ENCODE results near the gene USP17L26. TPM values are rescaled to one million over a fixed set of nuclear protein-coding genes. Genes with fewer than 3 reads are reported as not detected.
"Not testable (repeated sequence)": the region's sequence is repeated elsewhere in the genome, so short reads cannot be mapped to it uniquely, and the experiment has no call there.

Gene USP17L26, protein sequence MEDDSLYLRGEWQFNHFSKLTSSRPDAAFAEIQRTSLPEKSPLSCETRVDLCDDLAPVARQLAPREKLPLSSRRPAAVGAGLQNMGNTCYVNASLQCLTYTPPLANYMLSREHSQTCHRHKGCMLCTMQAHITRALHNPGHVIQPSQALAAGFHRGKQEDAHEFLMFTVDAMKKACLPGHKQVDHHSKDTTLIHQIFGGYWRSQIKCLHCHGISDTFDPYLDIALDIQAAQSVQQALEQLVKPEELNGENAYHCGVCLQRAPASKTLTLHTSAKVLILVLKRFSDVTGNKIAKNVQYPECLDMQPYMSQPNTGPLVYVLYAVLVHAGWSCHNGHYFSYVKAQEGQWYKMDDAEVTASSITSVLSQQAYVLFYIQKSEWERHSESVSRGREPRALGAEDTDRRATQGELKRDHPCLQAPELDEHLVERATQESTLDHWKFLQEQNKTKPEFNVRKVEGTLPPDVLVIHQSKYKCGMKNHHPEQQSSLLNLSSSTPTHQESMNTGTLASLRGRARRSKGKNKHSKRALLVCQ
- not detected for total RNA-seq

DNA sequence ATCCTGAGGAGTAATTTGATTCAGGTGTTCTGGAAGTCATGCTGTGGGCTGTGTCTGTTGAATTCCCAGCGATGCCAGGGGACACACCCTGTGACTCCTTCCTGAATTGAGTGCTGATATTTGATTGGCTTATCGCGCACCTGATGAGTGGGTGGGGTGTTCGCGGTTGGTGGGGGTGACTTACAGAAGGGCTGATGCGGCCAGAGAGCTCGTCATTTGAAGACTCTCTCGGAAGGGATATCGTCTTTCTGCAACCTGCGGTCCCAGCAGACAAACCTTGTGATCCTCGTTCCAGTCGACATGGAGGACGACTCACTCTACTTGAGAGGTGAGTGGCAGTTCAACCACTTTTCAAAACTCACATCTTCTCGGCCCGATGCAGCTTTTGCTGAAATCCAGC, at the start of gene USP17L26:
Gene USP17L26, plus strand, starts transcription at position 301 of the 400 bp plus-strand sequence. Its CDS starts 0 bp downstream, at position 301.
- not testable (repeated sequence) for DNase-seq

DNA sequence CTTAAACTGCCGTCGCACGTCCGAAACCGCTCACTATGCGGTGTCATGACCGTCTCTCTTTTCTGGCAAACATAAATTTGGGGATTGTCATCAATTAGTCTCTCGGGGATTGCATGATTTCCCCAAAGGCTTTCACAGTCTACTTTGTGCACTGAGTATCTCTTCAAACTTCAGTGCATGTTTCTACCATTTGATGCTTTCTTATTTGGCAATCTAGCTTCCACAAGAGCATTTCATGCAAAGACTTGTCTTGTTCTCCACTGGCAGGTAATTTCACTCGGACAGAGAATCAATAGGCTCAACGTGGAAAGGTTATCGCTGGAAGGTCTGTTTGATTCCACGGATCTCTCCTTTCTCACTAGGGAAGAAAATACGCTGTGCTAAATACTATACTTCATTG, 10.3 kb upstream of the USP17L26 start:
- DNase-seq, result not testable (repeated sequence)

DNA sequence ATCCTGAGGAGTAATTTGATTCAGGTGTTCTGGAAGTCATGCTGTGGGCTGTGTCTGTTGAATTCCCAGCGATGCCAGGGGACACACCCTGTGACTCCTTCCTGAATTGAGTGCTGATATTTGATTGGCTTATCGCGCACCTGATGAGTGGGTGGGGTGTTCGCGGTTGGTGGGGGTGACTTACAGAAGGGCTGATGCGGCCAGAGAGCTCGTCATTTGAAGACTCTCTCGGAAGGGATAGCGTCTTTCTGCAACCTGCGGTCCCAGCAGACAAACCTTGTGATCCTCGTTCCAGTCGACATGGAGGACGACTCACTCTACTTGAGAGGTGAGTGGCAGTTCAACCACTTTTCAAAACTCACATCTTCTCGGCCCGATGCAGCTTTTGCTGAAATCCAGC, 9.6 kb upstream of the USP17L26 start, which contains the start of gene USP17L24:
Gene USP17L24, plus strand, starts transcription at position 301 of the 400 bp plus-strand sequence. Its CDS starts 0 bp downstream, at position 301.
- not testable (repeated sequence) for DNase-seq

DNA sequence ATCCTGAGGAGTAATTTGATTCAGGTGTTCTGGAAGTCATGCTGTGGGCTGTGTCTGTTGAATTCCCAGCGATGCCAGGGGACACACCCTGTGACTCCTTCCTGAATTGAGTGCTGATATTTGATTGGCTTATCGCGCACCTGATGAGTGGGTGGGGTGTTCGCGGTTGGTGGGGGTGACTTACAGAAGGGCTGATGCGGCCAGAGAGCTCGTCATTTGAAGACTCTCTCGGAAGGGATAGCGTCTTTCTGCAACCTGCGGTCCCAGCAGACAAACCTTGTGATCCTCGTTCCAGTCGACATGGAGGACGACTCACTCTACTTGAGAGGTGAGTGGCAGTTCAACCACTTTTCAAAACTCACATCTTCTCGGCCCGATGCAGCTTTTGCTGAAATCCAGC, 4.8 kb upstream of the USP17L26 start, which contains the start of gene USP17L25:
Gene USP17L25, plus strand, starts transcription at position 301 of the 400 bp plus-strand sequence. Its CDS starts 0 bp downstream, at position 301.
- DNase-seq, result not testable (repeated sequence)

DNA sequence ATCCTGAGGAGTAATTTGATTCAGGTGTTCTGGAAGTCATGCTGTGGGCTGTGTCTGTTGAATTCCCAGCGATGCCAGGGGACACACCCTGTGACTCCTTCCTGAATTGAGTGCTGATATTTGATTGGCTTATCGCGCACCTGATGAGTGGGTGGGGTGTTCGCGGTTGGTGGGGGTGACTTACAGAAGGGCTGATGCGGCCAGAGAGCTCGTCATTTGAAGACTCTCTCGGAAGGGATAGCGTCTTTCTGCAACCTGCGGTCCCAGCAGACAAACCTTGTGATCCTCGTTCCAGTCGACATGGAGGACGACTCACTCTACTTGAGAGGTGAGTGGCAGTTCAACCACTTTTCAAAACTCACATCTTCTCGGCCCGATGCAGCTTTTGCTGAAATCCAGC, 4.6 kb downstream of the USP17L26 start, which contains the start of gene USP17L5:
Gene USP17L5, plus strand, starts transcription at position 301 of the 400 bp plus-strand sequence. Its CDS starts 0 bp downstream, at position 301.
- not testable (repeated sequence) for DNase-seq

DNA sequence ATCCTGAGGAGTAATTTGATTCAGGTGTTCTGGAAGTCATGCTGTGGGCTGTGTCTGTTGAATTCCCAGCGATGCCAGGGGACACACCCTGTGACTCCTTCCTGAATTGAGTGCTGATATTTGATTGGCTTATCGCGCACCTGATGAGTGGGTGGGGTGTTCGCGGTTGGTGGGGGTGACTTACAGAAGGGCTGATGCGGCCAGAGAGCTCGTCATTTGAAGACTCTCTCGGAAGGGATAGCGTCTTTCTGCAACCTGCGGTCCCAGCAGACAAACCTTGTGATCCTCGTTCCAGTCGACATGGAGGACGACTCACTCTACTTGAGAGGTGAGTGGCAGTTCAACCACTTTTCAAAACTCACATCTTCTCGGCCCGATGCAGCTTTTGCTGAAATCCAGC, 9.4 kb downstream of the USP17L26 start, which contains the start of gene USP17L27:
Gene USP17L27, plus strand, starts transcription at position 301 of the 400 bp plus-strand sequence. Its CDS starts 0 bp downstream, at position 301.
- not testable (repeated sequence) for DNase-seq

DNA sequence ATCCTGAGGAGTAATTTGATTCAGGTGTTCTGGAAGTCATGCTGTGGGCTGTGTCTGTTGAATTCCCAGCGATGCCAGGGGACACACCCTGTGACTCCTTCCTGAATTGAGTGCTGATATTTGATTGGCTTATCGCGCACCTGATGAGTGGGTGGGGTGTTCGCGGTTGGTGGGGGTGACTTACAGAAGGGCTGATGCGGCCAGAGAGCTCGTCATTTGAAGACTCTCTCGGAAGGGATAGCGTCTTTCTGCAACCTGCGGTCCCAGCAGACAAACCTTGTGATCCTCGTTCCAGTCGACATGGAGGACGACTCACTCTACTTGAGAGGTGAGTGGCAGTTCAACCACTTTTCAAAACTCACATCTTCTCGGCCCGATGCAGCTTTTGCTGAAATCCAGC, 14.1 kb downstream of the USP17L26 start, which contains the start of gene USP17L28:
Gene USP17L28, plus strand, starts transcription at position 301 of the 400 bp plus-strand sequence. Its CDS starts 0 bp downstream, at position 301.
- DNase-seq, result not testable (repeated sequence)

DNA sequence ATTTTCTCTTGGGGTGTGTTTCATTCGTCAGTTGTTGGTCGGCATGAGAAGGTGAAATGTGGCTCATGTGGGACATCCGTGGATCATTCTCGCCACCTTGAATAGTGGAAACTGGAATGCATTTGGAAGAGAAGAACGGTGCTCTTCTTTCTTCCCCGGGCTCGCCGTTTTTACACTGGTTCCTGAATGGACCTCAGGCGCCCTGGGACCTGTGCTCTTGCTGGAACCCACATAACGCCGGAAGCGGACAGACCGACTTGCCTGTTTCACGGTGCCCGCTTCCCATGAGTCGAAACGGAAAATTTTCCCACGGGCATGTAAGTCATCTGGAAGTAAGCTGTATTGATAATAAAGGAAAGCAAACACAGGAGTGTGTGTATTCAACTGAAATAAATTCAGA, 16.4 kb downstream of the USP17L26 start:
- not testable (repeated sequence) for DNase-seq

DNA sequence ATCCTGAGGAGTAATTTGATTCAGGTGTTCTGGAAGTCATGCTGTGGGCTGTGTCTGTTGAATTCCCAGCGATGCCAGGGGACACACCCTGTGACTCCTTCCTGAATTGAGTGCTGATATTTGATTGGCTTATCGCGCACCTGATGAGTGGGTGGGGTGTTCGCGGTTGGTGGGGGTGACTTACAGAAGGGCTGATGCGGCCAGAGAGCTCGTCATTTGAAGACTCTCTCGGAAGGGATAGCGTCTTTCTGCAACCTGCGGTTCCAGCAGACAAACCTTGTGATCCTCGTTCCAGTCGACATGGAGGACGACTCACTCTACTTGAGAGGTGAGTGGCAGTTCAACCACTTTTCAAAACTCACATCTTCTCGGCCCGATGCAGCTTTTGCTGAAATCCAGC, 18.9 kb downstream of the USP17L26 start, which contains the start of gene USP17L29:
Gene USP17L29, plus strand, starts transcription at position 301 of the 400 bp plus-strand sequence. Its CDS starts 0 bp downstream, at position 301.
- not testable (repeated sequence) for DNase-seq

DNA sequence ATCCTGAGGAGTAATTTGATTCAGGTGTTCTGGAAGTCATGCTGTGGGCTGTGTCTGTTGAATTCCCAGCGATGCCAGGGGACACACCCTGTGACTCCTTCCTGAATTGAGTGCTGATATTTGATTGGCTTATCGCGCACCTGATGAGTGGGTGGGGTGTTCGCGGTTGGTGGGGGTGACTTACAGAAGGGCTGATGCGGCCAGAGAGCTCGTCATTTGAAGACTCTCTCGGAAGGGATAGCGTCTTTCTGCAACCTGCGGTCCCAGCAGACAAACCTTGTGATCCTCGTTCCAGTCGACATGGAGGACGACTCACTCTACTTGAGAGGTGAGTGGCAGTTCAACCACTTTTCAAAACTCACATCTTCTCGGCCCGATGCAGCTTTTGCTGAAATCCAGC, 28.4 kb downstream of the USP17L26 start, which contains the start of gene USP17L30:
Gene USP17L30, plus strand, starts transcription at position 301 of the 400 bp plus-strand sequence. Its CDS starts 0 bp downstream, at position 301.
- DNase-seq, result not testable (repeated sequence)

DNA sequence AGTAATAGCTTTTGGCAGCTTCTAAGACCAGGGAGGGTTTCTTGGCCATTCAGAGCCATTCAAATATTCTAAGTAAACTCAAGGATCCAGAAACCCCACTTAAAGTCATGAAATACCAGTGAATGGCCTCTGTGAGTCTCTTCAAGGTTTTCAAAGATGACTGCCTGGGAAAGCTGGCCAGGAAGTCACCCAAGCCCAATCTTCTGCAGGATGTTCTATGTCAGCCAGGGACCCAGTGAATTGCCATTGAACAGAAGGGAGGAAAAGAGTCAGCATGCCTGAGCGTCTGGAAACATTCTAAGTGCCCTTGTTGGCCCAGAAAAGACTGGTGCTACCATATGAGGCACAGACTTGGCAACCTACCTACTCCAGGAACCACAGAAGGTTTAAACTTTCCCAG, 45.4 kb downstream of the USP17L26 start:
- DNase-seq, result not testable (repeated sequence)

DNA sequence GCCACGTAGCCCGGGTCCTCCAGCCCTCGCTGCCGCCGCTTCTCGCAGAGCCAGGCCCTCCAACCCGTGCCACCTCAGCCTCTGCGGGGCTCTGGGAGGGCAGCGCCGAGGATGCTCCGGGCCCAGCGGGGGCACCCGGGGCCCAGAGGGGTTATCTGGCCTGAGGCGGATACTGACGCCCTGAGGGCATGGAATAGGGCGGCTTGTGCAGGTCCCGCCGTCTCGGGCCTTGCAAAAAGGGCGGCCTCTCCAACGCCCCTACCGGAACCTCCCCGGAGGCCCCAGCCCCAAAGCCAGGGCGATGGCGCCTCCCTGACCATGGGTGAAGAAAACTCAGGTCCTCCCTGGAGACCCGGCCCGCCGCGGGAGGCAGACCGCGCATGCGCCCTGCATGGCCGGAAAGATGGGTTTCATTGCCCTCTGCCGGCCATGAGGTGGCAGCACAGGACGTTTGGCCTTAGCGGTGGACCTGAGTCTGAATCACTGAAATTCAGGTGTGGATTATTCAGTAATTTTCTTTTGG, 46.6 kb downstream of the USP17L26 start:
- DNase-seq, result not testable (repeated sequence)

DNA sequence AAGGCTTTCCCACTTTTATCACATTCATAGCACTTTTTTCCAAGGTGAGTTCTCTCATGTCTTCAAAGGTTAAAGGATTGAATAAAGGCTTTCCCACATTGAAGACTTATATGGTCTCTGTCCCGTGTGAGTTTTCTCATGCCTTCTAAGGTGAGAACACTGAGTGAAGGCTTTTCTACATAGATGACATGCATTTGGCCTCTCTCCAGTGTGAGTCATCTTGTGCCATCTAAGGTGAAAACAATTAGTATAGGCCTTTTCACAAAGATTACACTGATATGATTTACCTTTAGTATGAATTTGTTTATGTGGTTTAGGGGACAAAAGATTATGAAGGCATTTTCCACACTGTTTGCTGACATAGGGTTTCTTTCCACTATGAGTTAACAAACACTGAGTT, 49.7 kb downstream of the USP17L26 start:
- no peak for DNase-seq

Other genes starting within 250 kb of the USP17L26 start
- gene FAM90A26, start 164.2 kb upstream of the USP17L26 start, total RNA-seq, result not detected
- gene USP17L10, start 124.0 kb upstream of the USP17L26 start, total RNA-seq, result not detected
- not detected for gene USP17L11, start 119.3 kb upstream of the USP17L26 start, total RNA-seq
- gene USP17L12, start 114.5 kb upstream of the USP17L26 start, total RNA-seq, result not detected
- gene USP17L13, start 109.8 kb upstream of the USP17L26 start, total RNA-seq, result not detected
- not detected for gene USP17L15, start 100.3 kb upstream of the USP17L26 start, total RNA-seq
- gene USP17L17, start 90.8 kb upstream of the USP17L26 start, total RNA-seq, result not detected
- not detected for gene USP17L18, start 86.0 kb upstream of the USP17L26 start, total RNA-seq
- not detected for gene USP17L19, start 81.3 kb upstream of the USP17L26 start, total RNA-seq
- not detected for gene USP17L20, start 76.5 kb upstream of the USP17L26 start, total RNA-seq
- not detected for gene USP17L21, start 71.8 kb upstream of the USP17L26 start, total RNA-seq
- not detected for gene USP17L22, start 67.0 kb upstream of the USP17L26 start, total RNA-seq
- gene USP17L24, start 9.5 kb upstream of the USP17L26 start, total RNA-seq, result not detected
- gene USP17L25, start 4.7 kb upstream of the USP17L26 start, total RNA-seq, result not detected
- not detected for gene USP17L5, start 4.7 kb downstream of the USP17L26 start, total RNA-seq
- not detected for gene USP17L27, start 9.5 kb downstream of the USP17L26 start, total RNA-seq
- gene USP17L28, start 14.2 kb downstream of the USP17L26 start, total RNA-seq, result not detected
- gene USP17L29, start 19.0 kb downstream of the USP17L26 start, total RNA-seq, result not detected
- not detected for gene USP17L30, start 28.5 kb downstream of the USP17L26 start, total RNA-seq
- not detected for gene DEFB131A, start 109.8 kb downstream of the USP17L26 start, total RNA-seq

Data from occipital lobe (tissue), 2 donors.